ENCODE data around the gene PROKR2. TPM values are rescaled to one million over a fixed set of nuclear protein-coding genes. Genes with fewer than 3 reads are reported as not detected.

Gene PROKR2
- total RNA-seq: not detected

GRCh38 chr20:5316188-5317158, at the start of gene PROKR2:
TSS of gene PROKR2 (minus strand) at chr20:5316954. CDS start at chr20:5314369, 2,585 bp downstream.
- no peak within 1 kb of the TSS for H3K27ac ChIP-seq
- no peaks in the 10 kb centered on the region for H3K36me3 ChIP-seq
- H3K9me3 ChIP-seq: no peaks in the 10 kb centered on the region
- TF ChIP-seq, protein P1, sequence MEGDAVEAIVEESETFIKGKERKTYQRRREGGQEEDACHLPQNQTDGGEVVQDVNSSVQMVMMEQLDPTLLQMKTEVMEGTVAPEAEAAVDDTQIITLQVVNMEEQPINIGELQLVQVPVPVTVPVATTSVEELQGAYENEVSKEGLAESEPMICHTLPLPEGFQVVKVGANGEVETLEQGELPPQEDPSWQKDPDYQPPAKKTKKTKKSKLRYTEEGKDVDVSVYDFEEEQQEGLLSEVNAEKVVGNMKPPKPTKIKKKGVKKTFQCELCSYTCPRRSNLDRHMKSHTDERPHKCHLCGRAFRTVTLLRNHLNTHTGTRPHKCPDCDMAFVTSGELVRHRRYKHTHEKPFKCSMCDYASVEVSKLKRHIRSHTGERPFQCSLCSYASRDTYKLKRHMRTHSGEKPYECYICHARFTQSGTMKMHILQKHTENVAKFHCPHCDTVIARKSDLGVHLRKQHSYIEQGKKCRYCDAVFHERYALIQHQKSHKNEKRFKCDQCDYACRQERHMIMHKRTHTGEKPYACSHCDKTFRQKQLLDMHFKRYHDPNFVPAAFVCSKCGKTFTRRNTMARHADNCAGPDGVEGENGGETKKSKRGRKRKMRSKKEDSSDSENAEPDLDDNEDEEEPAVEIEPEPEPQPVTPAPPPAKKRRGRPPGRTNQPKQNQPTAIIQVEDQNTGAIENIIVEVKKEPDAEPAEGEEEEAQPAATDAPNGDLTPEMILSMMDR (IDR thresholded peaks at IDR 0.05): no peak
- TF ChIP-seq POLR2A (IDR thresholded peaks at IDR 0.05): no peak
- H3K4me1 ChIP-seq: no peaks in the 10 kb centered on the region
- no peaks in the 10 kb centered on the region for H3K27me3 ChIP-seq
- no peak for DNase-seq
- H3K4me3 ChIP-seq: no peak within 1 kb of the TSS

DNA sequence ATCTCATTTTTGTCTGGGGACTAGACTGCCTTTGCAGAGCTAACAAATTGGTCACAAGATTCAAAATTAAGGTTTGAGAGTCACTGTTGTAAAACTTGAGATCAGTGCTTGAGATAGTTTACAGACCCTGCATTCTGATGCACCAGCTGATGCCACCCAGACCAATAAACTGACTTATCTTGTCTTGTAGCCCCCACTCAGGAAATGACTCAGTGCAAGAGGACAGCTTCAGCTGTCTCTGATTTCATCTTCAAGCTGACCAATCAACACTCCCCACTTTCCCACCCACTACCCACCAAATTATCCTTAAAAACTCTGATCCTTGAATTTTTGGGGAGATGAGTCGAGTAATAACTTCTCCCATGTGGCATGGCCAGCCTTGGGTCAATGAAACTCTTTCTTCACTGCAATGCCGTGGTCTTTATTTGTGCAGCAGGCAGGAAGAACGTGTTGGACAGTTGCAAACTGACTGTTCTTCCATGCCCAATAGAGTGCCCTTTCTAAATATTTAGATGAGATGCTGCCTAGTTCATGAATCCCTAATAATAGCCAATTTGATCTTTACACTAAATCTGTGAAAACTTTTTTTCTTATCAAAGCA, 48.3 kb upstream of the PROKR2 start:
- Histone ChIP-seq H3K36me3 (no peaks in the 10 kb centered on the region), H3K27ac (no peak overlapping the region), H3K27me3 (no peaks in the 10 kb centered on the region), H3K4me3 (no peak overlapping the region), H3K9me3 (no peaks in the 10 kb centered on the region), H3K4me1 (no peaks in the 10 kb centered on the region)
- no peak for DNase-seq
- no peak for TF ChIP-seq POLR2A (IDR thresholded peaks at IDR 0.05)

DNA sequence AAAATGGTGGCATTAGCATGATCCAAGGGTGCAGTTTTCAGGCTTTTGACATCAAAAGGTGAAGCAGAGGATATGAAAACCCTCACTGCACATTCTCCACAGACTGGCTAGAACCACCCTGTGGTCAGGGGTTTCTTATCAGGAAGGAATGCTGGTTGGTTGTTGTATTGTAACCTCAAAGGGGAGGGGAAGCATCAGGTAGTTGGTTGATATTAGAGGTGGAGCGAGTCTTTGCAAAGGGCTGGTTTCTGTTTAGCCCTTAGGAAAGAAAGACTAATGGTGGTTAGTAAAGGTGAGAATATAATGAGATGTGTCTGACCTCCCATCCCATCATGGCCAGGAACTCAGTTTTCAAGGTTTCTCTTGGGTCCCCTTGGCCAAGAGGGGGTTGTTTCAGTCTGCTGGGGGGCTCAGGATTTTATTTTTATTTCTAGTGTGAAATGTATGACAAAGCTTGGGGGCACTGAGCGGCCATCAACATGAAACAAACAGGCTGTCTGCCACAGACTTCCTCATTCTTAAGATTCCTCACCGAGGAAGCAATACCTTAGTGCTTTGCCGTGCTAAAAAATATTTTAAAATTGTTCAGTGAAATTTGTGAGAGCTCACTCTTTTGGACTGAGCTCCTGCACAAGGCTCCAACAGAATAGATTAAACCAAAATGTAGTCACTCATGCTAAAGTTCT, 47.5 kb upstream of the PROKR2 start:
- DNase-seq: no peak
- H3K27me3 ChIP-seq: no peaks in the 10 kb centered on the region
- TF ChIP-seq, protein P1 (IDR thresholded peaks at IDR 0.05): no peak
- no peak for TF ChIP-seq POLR2A (IDR thresholded peaks at IDR 0.05)
- H3K4me1 ChIP-seq: no peaks in the 10 kb centered on the region
- no peak overlapping the region for H3K4me3 ChIP-seq
- no peaks in the 10 kb centered on the region for H3K9me3 ChIP-seq
- H3K36me3 ChIP-seq: no peaks in the 10 kb centered on the region
- no peak overlapping the region for H3K27ac ChIP-seq

DNA sequence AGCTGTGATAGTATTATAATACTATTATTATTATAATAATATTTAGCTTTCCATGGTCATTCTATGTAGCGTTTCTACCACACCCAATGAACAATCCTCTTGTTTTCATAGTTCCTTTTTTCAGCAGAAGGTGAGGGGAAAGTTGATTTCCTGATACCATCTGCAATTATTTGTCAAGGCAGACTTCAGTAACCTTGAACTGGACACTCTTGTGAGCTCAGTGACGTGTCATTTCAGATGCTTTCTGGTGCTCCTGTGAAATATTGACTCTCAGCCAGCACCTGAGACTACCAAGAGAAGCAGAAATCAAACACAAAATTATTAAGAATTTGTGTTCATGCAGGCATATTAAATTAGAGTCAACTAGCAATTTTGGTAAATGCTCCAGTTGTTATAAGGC, 46.0 kb upstream of the PROKR2 start:
- Histone ChIP-seq H3K27ac (no peak overlapping the region), H3K9me3 (no peaks in the 10 kb centered on the region), H3K36me3 (no peaks in the 10 kb centered on the region), H3K4me3 (no peak overlapping the region), H3K27me3 (no peaks in the 10 kb centered on the region), H3K4me1 (no peaks in the 10 kb centered on the region)
- TF ChIP-seq, protein P1 (IDR thresholded peaks at IDR 0.05): no peak
- TF ChIP-seq POLR2A (IDR thresholded peaks at IDR 0.05): no peak
- DNase-seq: no peak

DNA sequence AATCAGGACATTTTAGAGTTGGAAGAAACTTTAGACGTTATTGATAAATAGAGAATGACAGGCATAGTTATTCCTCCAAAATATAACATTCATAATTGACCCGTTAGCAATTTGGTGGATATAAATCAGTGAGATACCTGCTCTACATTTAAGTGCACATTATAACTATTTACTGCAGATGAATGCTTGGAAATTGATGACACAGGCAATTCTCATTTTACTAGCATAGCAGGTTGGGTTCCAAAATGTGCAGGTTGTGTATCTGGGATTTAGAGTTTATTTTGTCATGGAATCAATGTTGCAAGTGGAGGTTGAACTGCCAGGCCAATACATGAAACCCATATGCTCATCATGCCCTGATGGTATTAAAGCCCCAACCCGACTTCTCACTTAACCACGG, 44.4 kb upstream of the PROKR2 start:
- TF ChIP-seq POLR2A (IDR thresholded peaks at IDR 0.05): no peak
- TF ChIP-seq, protein P1 (IDR thresholded peaks at IDR 0.05): no peak
- Histone ChIP-seq H3K4me3 (no peak overlapping the region), H3K9me3 (no peaks in the 10 kb centered on the region), H3K4me1 (no peaks in the 10 kb centered on the region), H3K27ac (no peak overlapping the region), H3K36me3 (no peaks in the 10 kb centered on the region), H3K27me3 (no peaks in the 10 kb centered on the region)
- DNase-seq: no peak

All from Peyer's patch (tissue), 4 donors.